GM13977 (cell line): ENCODE measurements around the gene SUN5.

Source experiments
- DNase-seq: peaks from one replicate; pipeline ENCODE4 v3.0.0; 2012; ENCODE audit warnings: low spot score
- in situ Hi-C: fragments of 300-500 bp; cut with MboI; formaldehyde crosslinking; loops from one replicate; pipeline ENCODE4 v1.12.0; 2022; ENCODE audit warnings: low sequenced_read_pairs, low pct_unique_long_range_greater_than_20kb, mixed read lengths, inconsistent platforms; ENCODE audit not compliant: unreplicated experiment
- TF ChIP-seq, protein P1 (sequence below): IDR thresholded peaks from 2 replicates; pipeline ENCODE4 v1.5.1; 2012; ENCODE audit warnings: mild to moderate bottlenecking, control low read depth; ENCODE audit not compliant: insufficient read depth; ENCODE audit errors: extremely low read depth, missing control alignments

The SUN5 gene

DNA sequence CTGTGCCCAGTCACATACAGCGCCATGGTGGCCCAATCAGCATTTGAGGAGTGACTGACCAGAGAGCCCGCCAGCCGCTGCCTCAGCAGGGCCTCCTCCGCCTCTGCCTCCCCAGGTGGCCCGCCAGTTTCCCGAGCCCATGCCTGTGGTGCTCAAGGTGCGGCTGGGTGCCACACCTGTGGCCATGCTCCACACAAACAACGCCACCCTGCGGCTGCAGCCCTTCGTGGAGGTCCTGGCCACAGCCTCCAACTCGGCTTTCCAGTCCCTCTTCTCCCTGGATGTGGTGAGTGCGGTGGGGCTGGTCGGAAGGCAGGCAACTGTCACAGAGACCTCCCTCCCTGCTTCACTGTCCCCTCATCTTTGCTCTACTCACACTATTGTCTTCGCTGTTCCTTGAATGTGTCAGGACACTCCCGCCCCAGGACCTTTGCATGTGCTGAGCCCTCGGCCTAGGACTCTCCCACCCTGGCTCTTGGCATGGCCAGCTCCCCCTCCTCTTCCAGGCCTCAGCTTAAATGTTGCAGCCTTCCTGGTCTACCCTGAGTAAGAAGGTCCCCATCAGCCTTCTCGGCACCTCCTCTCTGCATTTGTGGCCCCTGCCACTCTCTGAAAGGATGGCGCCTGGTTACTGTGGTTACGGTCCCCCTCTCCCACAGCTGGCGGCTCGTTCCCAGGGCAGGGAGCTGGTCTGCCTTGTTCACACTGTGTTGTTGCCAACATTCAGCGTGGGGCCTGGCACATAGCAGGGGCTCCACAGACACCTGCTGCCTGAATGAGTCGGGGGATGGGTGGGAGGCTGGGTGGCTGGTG is 15.4 kb upstream of the SUN5 start:
- TF ChIP-seq, protein P1, sequence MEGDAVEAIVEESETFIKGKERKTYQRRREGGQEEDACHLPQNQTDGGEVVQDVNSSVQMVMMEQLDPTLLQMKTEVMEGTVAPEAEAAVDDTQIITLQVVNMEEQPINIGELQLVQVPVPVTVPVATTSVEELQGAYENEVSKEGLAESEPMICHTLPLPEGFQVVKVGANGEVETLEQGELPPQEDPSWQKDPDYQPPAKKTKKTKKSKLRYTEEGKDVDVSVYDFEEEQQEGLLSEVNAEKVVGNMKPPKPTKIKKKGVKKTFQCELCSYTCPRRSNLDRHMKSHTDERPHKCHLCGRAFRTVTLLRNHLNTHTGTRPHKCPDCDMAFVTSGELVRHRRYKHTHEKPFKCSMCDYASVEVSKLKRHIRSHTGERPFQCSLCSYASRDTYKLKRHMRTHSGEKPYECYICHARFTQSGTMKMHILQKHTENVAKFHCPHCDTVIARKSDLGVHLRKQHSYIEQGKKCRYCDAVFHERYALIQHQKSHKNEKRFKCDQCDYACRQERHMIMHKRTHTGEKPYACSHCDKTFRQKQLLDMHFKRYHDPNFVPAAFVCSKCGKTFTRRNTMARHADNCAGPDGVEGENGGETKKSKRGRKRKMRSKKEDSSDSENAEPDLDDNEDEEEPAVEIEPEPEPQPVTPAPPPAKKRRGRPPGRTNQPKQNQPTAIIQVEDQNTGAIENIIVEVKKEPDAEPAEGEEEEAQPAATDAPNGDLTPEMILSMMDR: no peak
- no peak for DNase-seq
- in situ Hi-C loops: loop anchor here (10.0 kb wide), 1 partner anchor 65 kb away; no protein-coding TSS in a partner anchor

DNA sequence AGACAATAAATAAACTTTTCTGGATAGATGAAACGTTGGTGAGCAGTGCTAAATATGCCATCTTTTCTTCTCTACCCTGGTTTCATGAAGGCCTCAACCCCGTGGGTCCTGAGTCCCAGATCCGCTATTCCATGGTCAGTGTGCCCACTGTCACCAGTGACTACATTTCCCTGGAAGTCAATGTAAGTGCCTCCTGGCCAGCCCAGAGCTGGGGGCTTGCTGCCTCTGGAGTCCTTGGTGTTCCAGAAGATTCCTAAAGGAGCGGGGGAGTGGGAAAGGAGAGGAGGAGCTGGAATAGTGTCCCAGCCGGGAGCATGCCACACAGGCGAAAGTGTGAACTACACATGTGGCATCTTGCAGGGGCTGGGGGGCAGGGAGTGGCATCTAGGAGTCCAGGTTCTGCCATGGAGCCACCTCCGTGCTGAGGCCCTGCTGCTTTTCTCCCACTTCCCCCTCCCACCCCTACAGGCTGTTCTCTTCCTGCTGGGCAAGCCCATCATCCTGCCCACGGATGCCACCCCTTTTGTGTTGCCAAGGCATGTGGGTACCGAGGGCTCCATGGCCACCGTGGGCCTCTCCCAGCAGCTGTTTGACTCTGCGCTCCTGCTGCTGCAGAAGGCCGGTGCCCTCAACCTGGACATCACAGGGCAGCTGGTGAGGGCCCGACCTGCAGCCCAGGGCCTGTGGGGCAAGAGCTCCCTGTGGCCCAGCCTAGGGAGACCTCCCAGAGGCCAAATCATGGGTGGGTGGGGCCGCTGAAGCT is 14.1 kb upstream of the SUN5 start:
- in situ Hi-C loops: loop anchor here (10.0 kb wide), 1 partner anchor 64 kb away; no protein-coding TSS in a partner anchor
- DNase-seq: no peak
- TF ChIP-seq, protein P1: no peak

GRCh38 chr20:33017542-33017941 is 13.3 kb upstream of the SUN5 start:
- DNase-seq: no peak
- TF ChIP-seq, protein P1: no peak
- in situ Hi-C loops: loop anchor here (10.0 kb wide), 1 partner anchor 63 kb away; no protein-coding TSS in a partner anchor

DNA sequence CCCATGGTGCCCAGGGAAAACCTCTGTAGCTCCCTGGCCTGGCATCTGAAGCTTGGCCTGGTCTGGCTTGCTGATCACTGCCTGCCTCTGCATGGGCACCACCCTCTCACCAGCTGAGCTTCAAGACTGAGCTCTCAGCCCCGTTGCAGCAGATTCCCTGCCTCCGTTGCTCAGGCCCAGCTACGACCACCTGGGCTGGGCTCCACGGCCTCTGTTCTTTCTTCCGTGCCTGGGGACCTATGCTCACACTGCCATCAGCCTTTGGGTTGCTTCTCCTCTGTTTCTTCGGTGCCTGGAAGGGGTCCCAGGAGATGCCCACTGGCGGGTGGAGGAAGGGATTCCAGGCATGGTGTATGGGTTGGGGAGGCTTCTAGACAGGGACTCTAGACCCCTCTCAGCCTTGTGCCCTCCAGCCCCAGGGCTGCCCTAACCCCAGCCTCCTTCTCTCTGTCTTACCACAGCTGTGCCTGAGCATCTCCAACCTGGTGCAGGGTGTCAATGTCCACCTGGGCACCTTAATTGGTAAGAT is 12.4 kb upstream of the SUN5 start:
- in situ Hi-C loops: loop anchor here (10.0 kb wide), 1 partner anchor 62 kb away; no protein-coding TSS in a partner anchor
- TF ChIP-seq, protein P1: no peak
- DNase-seq: no peak

DNA sequence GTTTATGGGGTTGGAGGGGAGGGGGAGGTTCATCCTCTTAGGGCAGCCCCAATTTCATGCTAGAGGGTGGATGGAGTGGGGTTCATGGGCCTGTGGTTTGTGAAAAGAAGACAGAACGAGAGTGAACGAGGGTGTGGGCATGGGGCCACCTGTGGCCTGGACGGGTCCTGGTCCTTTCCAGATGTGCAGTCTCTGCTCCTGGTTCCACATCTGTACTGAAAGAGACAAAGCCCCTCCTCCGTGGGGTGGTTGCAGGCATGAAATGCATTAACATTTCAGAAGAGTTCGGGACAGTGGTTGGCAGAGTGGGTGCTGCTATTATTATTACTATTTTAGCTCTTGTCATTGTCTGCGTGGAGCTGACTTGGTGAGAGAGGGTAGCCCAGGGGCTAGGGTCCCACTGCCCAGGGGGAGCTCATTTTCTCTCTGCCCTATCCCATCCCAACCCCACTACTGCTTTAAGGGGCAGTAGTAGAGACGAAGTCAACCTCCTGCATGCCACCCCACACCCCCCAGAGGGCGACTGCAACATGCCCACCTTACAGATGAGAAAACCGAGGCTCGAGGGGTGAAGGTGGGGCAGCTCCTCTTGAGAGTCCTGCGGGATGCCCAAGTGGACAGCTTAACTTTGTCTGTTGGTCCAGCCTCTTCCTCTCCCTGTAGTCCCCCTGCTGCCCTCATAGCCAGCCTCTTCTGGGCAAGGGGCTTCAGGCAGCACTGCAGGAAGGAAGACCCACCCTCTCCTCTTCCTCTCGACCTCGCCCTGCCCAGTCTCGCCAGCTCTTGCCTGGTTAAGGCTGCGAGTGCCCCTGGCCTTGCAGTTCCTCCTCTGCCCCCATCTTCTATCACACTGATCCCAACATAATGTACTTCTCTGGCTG is 11.7 kb upstream of the SUN5 start:
- in situ Hi-C loops: loop anchor here (10.0 kb wide), 1 partner anchor 61 kb away; no protein-coding TSS in a partner anchor
- TF ChIP-seq, protein P1: no peak
- DNase-seq: no peak
